IgD-negative memory B cell (primary cell): Measurements from ENCODE around the gene INHBB. TPM values are rescaled to one million over a fixed set of nuclear protein-coding genes. Genes with fewer than 3 reads are reported as not detected.
"Not testable (repeated sequence)": the region's sequence is repeated elsewhere in the genome, so short reads cannot be mapped to it uniquely, and the experiment has no call there.

ENCODE experiments used
- H3K27ac Mint-ChIP-seq, 3 donors: one replicate each; pipeline ENCODE4 v1.8.0; 2020 to 2022; ENCODE audit warnings: mild to moderate bottlenecking in 3 of 3, mixed read lengths in 3 of 3, moderate library complexity in 1 of 3
- H3K27me3 Mint-ChIP-seq: one replicate; pipeline ENCODE4 v1.8.0; 2021; ENCODE audit warnings: mixed read lengths
- H3K36me3 Mint-ChIP-seq: one replicate; pipeline ENCODE4 v1.8.0; 2020; ENCODE audit warnings: mild to moderate bottlenecking, mixed read lengths
- H3K4me1 Mint-ChIP-seq, 3 donors: one replicate each; pipeline ENCODE4 v1.8.0; 2020 to 2022; ENCODE audit warnings: mixed read lengths in 3 of 3, mild to moderate bottlenecking in 1 of 3
- H3K4me3 Mint-ChIP-seq, 4 donors: one replicate each; pipeline ENCODE4 v1.8.0; 2020 to 2022; ENCODE audit warnings: mild to moderate bottlenecking in 4 of 4, mixed read lengths in 4 of 4, moderate library complexity in 3 of 4
- H3K9me3 Mint-ChIP-seq, 3 donors: one replicate each; pipeline ENCODE4 v1.8.0; 2020 to 2021; ENCODE audit warnings: mixed read lengths in 3 of 3, mild to moderate bottlenecking in 1 of 3
- polyA plus RNA-seq: library from polyadenylated mRNA; unstranded; fragments of 300-500 nt; fragmentation: Illumina TruSeq; gene quantifications from one replicate; pipeline ENCODE4 v1.2.3, GENCODE V29; 2021

INHBB gene
- polyA plus RNA-seq, 1 donor from 2014 or later: not detected

GRCh38 chr2:120383191-120383590, 37.3 kb downstream of the INHBB start:
- no peaks in the 10 kb centered on the region for H3K4me1 Mint-ChIP-seq
- H3K9me3 Mint-ChIP-seq: no peaks in the 10 kb centered on the region
- H3K36me3 Mint-ChIP-seq: no peaks in the 10 kb centered on the region
- no peak overlapping the region for H3K27ac Mint-ChIP-seq
- no peak overlapping the region for H3K4me3 Mint-ChIP-seq
- peaks cover 2% of the 10 kb centered on the region for H3K27me3 Mint-ChIP-seq

DNA sequence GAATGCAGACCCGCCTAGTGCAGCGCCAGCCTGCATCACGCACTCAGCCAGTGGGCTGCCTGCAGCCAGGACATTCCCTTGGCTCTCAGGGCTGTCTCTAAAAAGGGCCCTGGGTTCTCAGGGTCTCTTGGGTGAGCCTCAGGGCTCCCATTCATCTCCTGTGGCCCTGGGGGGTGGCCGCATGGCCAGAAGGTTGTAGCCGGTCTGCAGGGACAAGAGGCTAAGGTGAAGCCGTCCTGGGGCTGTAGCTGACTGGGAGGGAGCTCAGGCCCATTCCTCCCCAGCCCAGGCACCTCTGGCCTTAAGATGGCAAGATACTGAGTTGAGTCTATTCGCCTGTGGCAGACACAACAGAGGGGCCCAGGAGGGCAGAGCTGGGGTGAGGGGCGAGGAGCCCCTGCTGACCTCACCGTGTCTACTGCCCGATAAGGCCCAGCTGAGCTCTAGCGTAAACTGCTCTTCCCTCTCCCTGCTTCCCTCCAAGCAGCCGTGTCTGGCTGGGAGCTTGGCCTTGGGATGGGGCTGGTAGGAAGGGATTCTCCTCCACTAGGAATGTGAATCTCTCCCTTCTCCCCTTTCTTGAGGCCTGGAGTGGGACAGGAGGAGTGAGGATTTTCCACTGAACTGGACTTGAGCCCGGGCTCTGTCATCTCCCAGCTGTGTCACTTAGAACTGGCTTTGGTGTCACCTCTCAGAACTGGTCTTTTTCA, 37.9 kb downstream of the INHBB start:
- H3K36me3 Mint-ChIP-seq: no peaks in the 10 kb centered on the region
- no peak overlapping the region for H3K4me3 Mint-ChIP-seq
- H3K27me3 Mint-ChIP-seq: no peaks in the 10 kb centered on the region
- H3K4me1 Mint-ChIP-seq: no peaks in the 10 kb centered on the region
- H3K9me3 Mint-ChIP-seq: no peaks in the 10 kb centered on the region
- no peak overlapping the region for H3K27ac Mint-ChIP-seq

DNA sequence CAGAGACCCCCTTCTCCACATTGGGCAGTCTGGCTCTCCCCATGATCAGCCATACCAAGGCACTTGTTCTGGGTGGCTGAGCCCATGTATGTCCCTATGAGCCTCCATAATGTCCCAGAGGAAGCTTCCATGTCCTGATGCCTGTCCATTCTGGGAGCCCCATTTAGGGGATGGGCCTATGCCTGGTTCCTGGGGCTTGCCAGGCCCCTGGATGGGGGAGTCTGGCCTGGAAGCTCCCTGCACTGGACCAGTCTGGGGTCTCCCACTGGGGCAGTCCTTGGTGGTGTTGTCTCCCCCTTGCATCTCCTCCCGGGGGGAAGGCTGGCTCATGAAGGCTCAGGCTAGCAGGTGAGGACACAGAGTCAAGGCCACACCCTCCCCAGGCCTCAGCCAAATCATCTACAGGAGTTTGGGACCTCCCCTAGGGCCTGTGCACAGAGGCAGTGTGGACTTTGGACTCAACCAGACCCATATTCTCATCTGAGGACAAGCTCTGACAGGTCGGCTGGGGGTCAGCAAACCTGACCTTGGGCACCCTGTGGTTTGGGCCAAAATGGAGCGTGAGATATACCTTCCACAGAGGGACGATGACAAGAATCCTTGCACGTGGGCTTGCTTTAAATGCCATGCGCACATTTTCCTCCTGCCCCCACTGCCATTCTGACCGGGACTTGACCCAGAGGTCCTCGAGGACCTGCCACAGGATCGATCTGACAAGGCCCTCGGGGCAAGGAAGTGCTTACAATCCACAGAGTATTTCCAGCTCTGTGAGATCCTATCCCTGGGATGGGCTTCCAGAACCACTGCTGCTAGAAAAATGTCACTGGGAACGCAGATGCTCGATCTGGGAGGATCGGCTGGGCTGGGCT, 38.8 kb downstream of the INHBB start:
- Mint-ChIP-seq H3K4me1 (no peaks in the 10 kb centered on the region), H3K36me3 (no peaks in the 10 kb centered on the region), H3K4me3 (no peak overlapping the region), H3K9me3 (no peaks in the 10 kb centered on the region), H3K27ac (no peak overlapping the region), H3K27me3 (peaks cover 5% of the 10 kb centered on the region)

- no peak overlapping the region for H3K4me3 Mint-ChIP-seq
- H3K9me3 Mint-ChIP-seq: no peaks in the 10 kb centered on the region
- H3K27ac Mint-ChIP-seq: no peak overlapping the region
- H3K36me3 Mint-ChIP-seq: no peaks in the 10 kb centered on the region
- peaks cover 5% of the 10 kb centered on the region for H3K27me3 Mint-ChIP-seq
- no peaks in the 10 kb centered on the region for H3K4me1 Mint-ChIP-seq
These were observed 39.6 kb downstream of the INHBB start for GRCh38 chr2:120385355-120386127.

GRCh38 chr2:120388222-120389035, 42.5 kb downstream of the INHBB start:
- no peak overlapping the region for H3K27ac Mint-ChIP-seq
- no peaks in the 10 kb centered on the region for H3K36me3 Mint-ChIP-seq
- no peaks in the 10 kb centered on the region for H3K4me1 Mint-ChIP-seq
- H3K27me3 Mint-ChIP-seq: peaks cover 8% of the 10 kb centered on the region
- no peak overlapping the region for H3K4me3 Mint-ChIP-seq
- H3K9me3 Mint-ChIP-seq: no peaks in the 10 kb centered on the region

- Mint-ChIP-seq H3K9me3 (no peaks in the 10 kb centered on the region), H3K36me3 (no peaks in the 10 kb centered on the region), H3K27me3 (peaks cover 8% of the 10 kb centered on the region), H3K4me1 (no peaks in the 10 kb centered on the region), H3K27ac (no peak overlapping the region), H3K4me3 (no peak overlapping the region)
These were observed 43.1 kb downstream of the INHBB start for GRCh38 chr2:120389036-120389391.

- Mint-ChIP-seq H3K4me3 (no peak overlapping the region), H3K9me3 (no peaks in the 10 kb centered on the region), H3K36me3 (no peaks in the 10 kb centered on the region), H3K27me3 (peaks cover 11% of the 10 kb centered on the region), H3K27ac (no peak overlapping the region), H3K4me1 (no peaks in the 10 kb centered on the region)
These were observed 44.6 kb downstream of the INHBB start for GRCh38 chr2:120390381-120391055.

GRCh38 chr2:120391382-120391781, 45.4 kb downstream of the INHBB start:
- H3K27ac Mint-ChIP-seq, H3K36me3 Mint-ChIP-seq, H3K9me3 Mint-ChIP-seq, H3K4me1 Mint-ChIP-seq: not testable (repeated sequence)
- Mint-ChIP-seq H3K4me3 (peak overlapping the region in 1 of 4 donors; percentile 43), H3K27me3 (peaks cover 12% of the 10 kb centered on the region)

DNA sequence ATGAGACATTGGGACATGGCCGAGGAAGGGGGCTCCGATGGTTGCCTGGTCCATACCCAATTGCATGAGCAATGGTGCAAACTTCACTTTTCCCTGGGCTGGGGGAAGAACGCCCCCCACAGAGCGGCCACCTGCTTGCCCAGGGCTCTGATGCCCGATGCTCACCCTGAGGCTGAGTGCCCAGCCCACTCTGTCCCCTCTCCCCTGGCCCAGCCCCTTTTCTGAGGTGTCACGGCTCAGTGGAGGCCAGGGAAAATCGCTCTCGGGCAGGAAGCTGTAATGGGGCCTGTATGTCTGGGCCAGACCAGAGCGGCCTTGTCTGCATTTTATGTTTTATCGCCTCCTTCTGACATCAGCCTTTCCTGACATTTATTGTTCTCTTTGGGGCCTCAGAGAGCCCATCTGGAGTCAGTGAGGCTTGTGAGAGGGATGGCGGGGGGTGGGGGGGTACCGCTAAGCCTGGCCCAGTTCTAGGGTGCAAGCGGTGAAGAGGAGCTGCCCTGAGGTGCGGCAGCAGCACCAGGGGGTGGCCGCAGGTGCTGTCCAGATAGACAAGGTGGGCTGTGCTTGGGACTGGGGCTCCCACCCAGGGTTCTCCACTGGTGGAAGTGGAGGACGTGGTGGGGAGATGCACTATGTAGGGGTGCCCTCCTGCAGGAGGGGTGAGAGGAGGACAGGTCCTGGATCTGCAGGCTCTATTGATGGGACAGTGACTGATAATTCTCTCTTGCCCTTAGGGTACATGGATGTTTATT, 46.2 kb downstream of the INHBB start:
- no peak overlapping the region for H3K27ac Mint-ChIP-seq
- H3K36me3 Mint-ChIP-seq: no peaks in the 10 kb centered on the region
- peaks cover 15% of the 10 kb centered on the region for H3K27me3 Mint-ChIP-seq
- no peaks in the 10 kb centered on the region for H3K4me1 Mint-ChIP-seq
- H3K9me3 Mint-ChIP-seq: no peaks in the 10 kb centered on the region
- no peak overlapping the region for H3K4me3 Mint-ChIP-seq

GRCh38 chr2:120392923-120393322, 47.0 kb downstream of the INHBB start:
- Mint-ChIP-seq H3K4me3 (no peak overlapping the region), H3K36me3 (no peaks in the 10 kb centered on the region), H3K9me3 (no peaks in the 10 kb centered on the region), H3K4me1 (no peaks in the 10 kb centered on the region), H3K27me3 (peaks cover 16% of the 10 kb centered on the region), H3K27ac (no peak overlapping the region)

- no peaks in the 10 kb centered on the region for H3K9me3 Mint-ChIP-seq
- H3K36me3 Mint-ChIP-seq: no peaks in the 10 kb centered on the region
- H3K27ac Mint-ChIP-seq: no peak overlapping the region
- no peaks in the 10 kb centered on the region for H3K4me1 Mint-ChIP-seq
- peaks cover 19% of the 10 kb centered on the region for H3K27me3 Mint-ChIP-seq
- H3K4me3 Mint-ChIP-seq: no peak overlapping the region
These were observed 47.5 kb downstream of the INHBB start for GRCh38 chr2:120393456-120393855.

- no peaks in the 10 kb centered on the region for H3K9me3 Mint-ChIP-seq
- H3K27ac Mint-ChIP-seq: peak overlapping the region in 1 of 3 donors; percentile 35
- no peak overlapping the region for H3K4me3 Mint-ChIP-seq
- no peaks in the 10 kb centered on the region for H3K36me3 Mint-ChIP-seq
- no peaks in the 10 kb centered on the region for H3K4me1 Mint-ChIP-seq
- peaks cover 18% of the 10 kb centered on the region for H3K27me3 Mint-ChIP-seq
These were observed 48.8 kb downstream of the INHBB start for GRCh38 chr2:120394764-120395163.

DNA sequence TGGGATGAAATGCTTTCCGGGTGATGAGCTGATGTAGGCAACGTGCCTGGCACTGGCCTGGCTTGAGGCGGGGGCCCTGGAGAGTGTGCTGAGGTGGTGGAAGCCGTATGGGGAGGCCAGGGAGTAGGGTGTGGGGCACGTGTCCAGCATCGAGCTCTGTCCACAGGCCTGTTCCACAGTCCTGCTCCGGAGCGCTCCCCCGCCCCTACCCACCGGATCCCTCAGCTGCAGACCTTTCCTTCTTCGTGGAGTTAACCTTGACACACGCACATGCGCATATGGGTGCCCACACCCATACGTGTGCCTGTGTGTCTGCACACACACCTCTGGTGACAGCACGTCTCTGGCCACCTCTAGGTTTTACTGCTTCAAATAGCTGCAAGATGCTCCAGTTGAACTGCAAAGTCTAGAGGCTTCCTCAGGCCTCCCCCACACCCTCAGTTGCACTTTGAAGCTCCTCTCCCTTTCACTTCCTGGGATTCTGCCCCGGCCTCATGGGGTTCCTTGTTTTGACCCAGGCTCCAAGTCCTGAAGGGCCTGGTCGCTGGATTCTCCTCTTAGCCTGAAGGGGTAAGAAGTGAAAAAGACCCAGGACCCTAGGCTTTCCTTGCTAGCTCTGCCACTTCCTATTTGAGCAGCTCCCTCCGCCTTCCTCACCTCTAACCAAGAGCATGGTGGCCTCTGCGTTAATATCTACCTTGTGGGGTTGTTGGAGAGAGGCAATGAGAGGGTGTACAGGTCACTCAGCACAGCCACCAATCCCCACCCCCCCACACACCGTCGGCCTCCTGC, 49.5 kb downstream of the INHBB start:
- Mint-ChIP-seq H3K9me3 (no peaks in the 10 kb centered on the region), H3K4me1 (no peaks in the 10 kb centered on the region), H3K4me3 (no peak overlapping the region), H3K27me3 (peaks cover 18% of the 10 kb centered on the region), H3K36me3 (no peaks in the 10 kb centered on the region), H3K27ac (peak overlapping the region in 1 of 3 donors; percentile 35)
